NCI-H526 treated with DMSO at 0.1 percent for 48 hours (cell line): ENCODE data around the gene PLEKHM1.

Experiments
- DNase-seq: peaks from one replicate; lab custom pipeline; 2025; lab: John Stamatoyannopoulos, UW

The PLEKHM1 gene

GRCh38 chr17:45398800-45399199 lies 91.7 kb downstream of the PLEKHM1 start:
- DNase-seq: no peak

GRCh38 chr17:45397796-45398195 lies 92.7 kb downstream of the PLEKHM1 start:
- no peak for DNase-seq

- no peak for DNase-seq
Observed at GRCh38 chr17:45396496-45397205, 93.9 kb downstream of the PLEKHM1 start.

GRCh38 chr17:45395569-45396415 lies 94.7 kb downstream of the PLEKHM1 start:
- DNase-seq: no peak

GRCh38 chr17:45394913-45395568 lies 95.5 kb downstream of the PLEKHM1 start:
- peak; percentile 58 for DNase-seq

GRCh38 chr17:45394564-45394912 lies 96.0 kb downstream of the PLEKHM1 start:
- no peak for DNase-seq

GRCh38 chr17:45394091-45394490 lies 96.4 kb downstream of the PLEKHM1 start:
- DNase-seq: no peak

GRCh38 chr17:45393411-45393810 lies 97.1 kb downstream of the PLEKHM1 start:
- no peak for DNase-seq

- no peak for DNase-seq
Observed at GRCh38 chr17:45391918-45392317, 98.6 kb downstream of the PLEKHM1 start.

GRCh38 chr17:45391291-45391690 lies 99.2 kb downstream of the PLEKHM1 start:
- no peak for DNase-seq

GRCh38 chr17:45389354-45389753 lies 101.2 kb downstream of the PLEKHM1 start:
- no peak for DNase-seq

GRCh38 chr17:45388604-45389325 lies 101.8 kb downstream of the PLEKHM1 start:
- DNase-seq: no peak

GRCh38 chr17:45387739-45388138 lies 102.8 kb downstream of the PLEKHM1 start:
- no peak for DNase-seq

GRCh38 chr17:45386178-45386577 lies 104.3 kb downstream of the PLEKHM1 start:
- no peak for DNase-seq
